Hepatocyte (in vitro differentiated cells): ENCODE measurements around the gene OBSCN. TPM values are rescaled to one million over a fixed set of nuclear protein-coding genes. Genes with fewer than 3 reads are reported as not detected.

Source experiments
- DNase-seq: peaks from one replicate; pipeline ENCODE4 v3.0.0-alpha.2; 2016; ENCODE audit warnings: low spot score
- H2AFZ ChIP-seq: fragments of 200-600 bp; sonication (generic); 2 replicates; pipeline ENCODE4 v1.6.0; 2016; ENCODE audit warnings: antibody characterized with exemption, mild to moderate bottlenecking
- H3K27ac ChIP-seq: fragments of 200-600 bp; sonication (generic); 2 replicates; pipeline ENCODE4 v1.5.1; 2016; ENCODE audit warnings: mild to moderate bottlenecking
- H3K27me3 ChIP-seq: fragments of 200-600 bp; sonication (generic); 2 replicates; pipeline ENCODE4 v1.6.1; 2016
- H3K36me3 ChIP-seq: fragments of 200-600 bp; sonication (generic); replicated peaks from 2 replicates; pipeline ENCODE4 v1.5.1; 2016; ENCODE audit warnings: low read depth; ENCODE audit not compliant: insufficient read depth
- H3K4me1 ChIP-seq: fragments of 200-600 bp; sonication (generic); 2 replicates; pipeline ENCODE4 v1.5.1; 2016; ENCODE audit warnings: mild to moderate bottlenecking, moderate library complexity; ENCODE audit not compliant: insufficient read depth
- H3K4me2 ChIP-seq: fragments of 200-600 bp; sonication (generic); 2 replicates; pipeline ENCODE4 v1.6.0; 2016
- H3K4me3 ChIP-seq: fragments of 200-600 bp; sonication (generic); 2 replicates; pipeline ENCODE4 v1.5.1; 2016; ENCODE audit warnings: mild to moderate bottlenecking
- H3K79me2 ChIP-seq: fragments of 200-600 bp; sonication (generic); 2 replicates; pipeline ENCODE4 v1.6.0; 2017; ENCODE audit warnings: mild to moderate bottlenecking
- H3K9me2 ChIP-seq: fragments of 200-600 bp; sonication (generic); replicated peaks from 2 replicates; pipeline ENCODE4 v1.6.0; 2017; ENCODE audit warnings: mild to moderate bottlenecking; ENCODE audit not compliant: insufficient read depth
- H3K9me3 ChIP-seq: fragments of 200-600 bp; sonication (generic); 2 replicates; pipeline ENCODE4 v1.5.1; 2016; ENCODE audit warnings: low read depth, mild to moderate bottlenecking
- H4K20me1 ChIP-seq: fragments of 200-600 bp; sonication (generic); 2 replicates; pipeline ENCODE4 v1.6.0; 2016; ENCODE audit warnings: mild to moderate bottlenecking; ENCODE audit not compliant: insufficient read depth, poor library complexity, severe bottlenecking
- CTCF ChIP-seq: fragments of 200-600 bp; sonication (generic); IDR thresholded peaks from 2 replicates; pipeline ENCODE4 v1.5.1; 2016; ENCODE audit warnings: antibody characterized with exemption, mild to moderate bottlenecking; ENCODE audit not compliant: poor library complexity
- EZH2 ChIP-seq: fragments of 200-600 bp; sonication (generic); IDR thresholded peaks from 2 replicates; pipeline ENCODE4 v1.6.1; 2016; ENCODE audit warnings: antibody characterized with exemption, mild to moderate bottlenecking, borderline replicate concordance
- EZH2phosphoT487 ChIP-seq: fragments of 200-600 bp; sonication (generic); IDR thresholded peaks from one replicate; pipeline ENCODE4 v1.6.1; 2018; ENCODE audit warnings: antibody characterized with exemption, mild to moderate bottlenecking, low read depth, moderate library complexity; ENCODE audit not compliant: unreplicated experiment, severe bottlenecking
- WGBS: methylation state at CpG from one replicate; pipeline ENCODE4 v1.1.6; 2016; ENCODE audit warnings: low lambda C conversion rate; ENCODE audit errors: missing lambda C conversion rate; 5-methylcytosine and 5-hydroxymethylcytosine counted together
- polyA plus RNA-seq: library from polyadenylated mRNA; unstranded; fragments of >200 nt; fragmentation: Nextera tagmentation; extraction: Ambion mirVana; gene quantifications from 2 replicates; pipeline ENCODE4 v1.2.1, GENCODE V29; 2016
- total RNA-seq: library from RNA; depleted of rRNA; stranded (reverse); fragments of >200 nt; gene quantifications from 2 replicates; pipeline ENCODE4 v1.2.3, GENCODE V29; 2014

The OBSCN gene
- total and polyA plus RNA-seq, 2 experiments from 2014 or later = 15.0 to 22.4 TPM

- Histone ChIP-seq H3K9me3 (no peaks in the 10 kb centered on the region), H2AFZ (no peak overlapping the region), H3K27me3 (no peaks in the 10 kb centered on the region), H3K27ac (no peak overlapping the region), H3K36me3 (no peaks in the 10 kb centered on the region), H3K4me1 (no peaks in the 10 kb centered on the region), H3K4me2 (no peak overlapping the region), H3K4me3 (no peak overlapping the region), H3K9me2 (no peaks in the 10 kb centered on the region), H4K20me1 (no peaks in the 10 kb centered on the region), H3K79me2 (no peaks in the 10 kb centered on the region)
- 98% methylated on average over 46 of the region's 48 CpGs for WGBS
- TF ChIP-seq CTCF (no peak), EZH2 (no peak), EZH2phosphoT487 (no peak)
- DNase-seq = no peak
Observed at GRCh38 chr1:228280106-228280901, 72.5 kb downstream of the OBSCN start.

DNA sequence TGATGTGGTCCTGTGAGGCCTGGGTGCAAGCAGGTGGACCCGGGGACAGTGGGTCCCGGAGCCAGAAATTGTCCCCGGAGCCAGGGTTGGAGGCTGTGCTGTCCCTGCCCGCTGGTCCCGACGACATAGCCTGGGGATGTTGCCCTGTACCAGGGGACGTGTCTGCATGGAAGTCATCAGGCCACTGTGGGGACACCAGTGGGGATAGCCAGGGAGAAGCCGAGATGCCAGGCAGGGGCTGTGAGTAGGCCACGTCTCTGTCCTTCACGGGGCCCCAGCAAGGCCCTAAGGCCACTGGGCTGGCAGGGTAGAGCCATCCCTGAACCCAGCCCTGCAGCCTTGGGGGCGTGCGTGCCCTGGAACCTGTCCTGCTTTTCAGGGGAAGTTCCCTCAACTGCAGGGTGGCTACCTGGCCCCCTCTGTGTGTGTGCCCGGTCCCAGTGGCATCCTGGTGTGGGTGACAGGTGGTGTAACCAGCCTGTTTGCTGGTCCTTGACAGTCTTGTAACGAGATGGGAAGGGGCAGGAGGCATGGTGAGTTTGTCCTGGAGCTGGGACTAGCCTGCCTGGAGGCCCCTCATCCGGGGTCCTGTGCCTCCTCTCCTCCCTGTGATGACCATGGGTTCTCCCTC, 73.2 kb downstream of the OBSCN start:
- no peaks in the 10 kb centered on the region for H3K9me2 ChIP-seq
- TF ChIP-seq CTCF (no peak), EZH2 (no peak), EZH2phosphoT487 (no peak)
- H3K36me3 ChIP-seq = no peaks in the 10 kb centered on the region
- H3K4me1 ChIP-seq = no peaks in the 10 kb centered on the region
- no peak overlapping the region for H3K4me2 ChIP-seq
- no peak for DNase-seq
- no peaks in the 10 kb centered on the region for H3K27me3 ChIP-seq
- 96% methylated on average over 15 of the region's 15 CpGs for WGBS
- H3K27ac ChIP-seq = no peak overlapping the region
- H2AFZ ChIP-seq = no peak overlapping the region
- H3K79me2 ChIP-seq = no peaks in the 10 kb centered on the region
- H3K4me3 ChIP-seq = no peak overlapping the region
- no peaks in the 10 kb centered on the region for H4K20me1 ChIP-seq
- no peaks in the 10 kb centered on the region for H3K9me3 ChIP-seq

- WGBS = 95% methylated on average over 16 of the region's 16 CpGs
- H3K9me3 ChIP-seq = no peaks in the 10 kb centered on the region
- no peak for TF ChIP-seq CTCF
- TF ChIP-seq EZH2 = no peak
- H3K27me3 ChIP-seq = no peaks in the 10 kb centered on the region
- no peaks in the 10 kb centered on the region for H3K9me2 ChIP-seq
- no peaks in the 10 kb centered on the region for H3K79me2 ChIP-seq
- no peak for DNase-seq
- H3K4me3 ChIP-seq = no peak overlapping the region
- no peak overlapping the region for H3K27ac ChIP-seq
- no peaks in the 10 kb centered on the region for H3K36me3 ChIP-seq
- H4K20me1 ChIP-seq = no peaks in the 10 kb centered on the region
- H2AFZ ChIP-seq = no peak overlapping the region
- no peaks in the 10 kb centered on the region for H3K4me1 ChIP-seq
- no peak overlapping the region for H3K4me2 ChIP-seq
Observed at GRCh38 chr1:228281631-228282328, 73.9 kb downstream of the OBSCN start.
